Body of pancreas (tissue), 4 donors: ENCODE results near the gene CDKAL1. TPM values are rescaled to one million over a fixed set of nuclear protein-coding genes. Genes with fewer than 3 reads are reported as not detected.

Experiments used
- ATAC-seq: fragments of 150-250 bp; one replicate; pipeline ENCODE4 v1.9.1; 2016
- DNase-seq, 4 donors: peaks; one replicate each; pipeline ENCODE4 v3.0.0-alpha.2; 2019
- H3K27ac ChIP-seq, 4 donors: fragments of 200-600 bp; sonication (generic); 1 replicate in 3 of 4; 2 replicates in 1 of 4; pipeline versions ENCODE4 v1.5.1 to v1.6.1; 2016 to 2019; ENCODE audit warnings: mild to moderate bottlenecking in 1 of 4, mixed read lengths in 1 of 4, moderate library complexity in 1 of 4
- H3K27me3 ChIP-seq, 2 donors: fragments of 200-600 bp; sonication (generic); one replicate each; pipeline ENCODE4 v1.6.0; 2016; ENCODE audit warnings: mild to moderate bottlenecking in 1 of 2
- H3K36me3 ChIP-seq, 2 donors: fragments of 200-600 bp; sonication (generic); replicated peaks in 1 of 2; 2 replicates each; pipeline ENCODE4 v1.5.1; 2016; ENCODE audit warnings: low read depth in 2 of 2; ENCODE audit not compliant: insufficient read depth in 1 of 2
- H3K4me1 ChIP-seq: fragments of 200-600 bp; sonication (generic); one replicate; pipeline ENCODE4 v1.6.0; 2016
- H3K4me3 ChIP-seq, 2 donors: fragments of 200-600 bp; sonication (generic); 1 replicate in 1 of 2; 2 replicates in 1 of 2; pipeline ENCODE4 v1.5.1; 2016 to 2019
- H3K9me3 ChIP-seq, 3 donors: fragments of 200-600 bp; sonication (generic); 1 replicate in 2 of 3; 2 replicates in 1 of 3; pipeline ENCODE4 v1.5.1; 2016
- POLR2A ChIP-seq, 3 donors: fragments of 450-650 bp; IDR thresholded peaks; one replicate each; pipeline ENCODE4 v1.6.1; 2016; ENCODE audit warnings: antibody characterized with exemption in 3 of 3, mild to moderate bottlenecking in 2 of 3
- WGBS, 2 donors: methylation state at CpG; one replicate each; pipeline ENCODE4 v1.1.5; 2017; 5-methylcytosine and 5-hydroxymethylcytosine counted together
- intact Hi-C: fragments of 100-400 bp; cut with DNase I; formaldehyde crosslinking; loops from one replicate; pipeline ENCODE4 v1.15.1; 2023
- total RNA-seq, 2 donors: library from RNA; depleted of rRNA; stranded (reverse); fragments of >200 nt; gene quantifications; one replicate each; pipeline ENCODE4 v1.1.0, GENCODE V29; 2016
- TF ChIP-seq, protein P1 (sequence below), 7 experiments: fragments of 450-650 bp in 4 of 7; fragments of 200-600 bp in 3 of 7; sonication (generic) in 3 of 7; IDR thresholded peaks; one replicate each; pipeline ENCODE4 v1.5.1; 2016 to 2019; ENCODE audit warnings: antibody characterized with exemption in 7 of 7

CDKAL1 gene
- total RNA-seq, 2 donors from 2014 or later: 16.3 to 18.1 TPM

- intact Hi-C loops: no loop called here
- no peaks in the 10 kb centered on the region for H3K9me3 ChIP-seq
- DNase-seq (no peak), ATAC-seq (no peak)
- no peaks in the 10 kb centered on the region for H3K36me3 ChIP-seq
- TF ChIP-seq, protein P1, sequence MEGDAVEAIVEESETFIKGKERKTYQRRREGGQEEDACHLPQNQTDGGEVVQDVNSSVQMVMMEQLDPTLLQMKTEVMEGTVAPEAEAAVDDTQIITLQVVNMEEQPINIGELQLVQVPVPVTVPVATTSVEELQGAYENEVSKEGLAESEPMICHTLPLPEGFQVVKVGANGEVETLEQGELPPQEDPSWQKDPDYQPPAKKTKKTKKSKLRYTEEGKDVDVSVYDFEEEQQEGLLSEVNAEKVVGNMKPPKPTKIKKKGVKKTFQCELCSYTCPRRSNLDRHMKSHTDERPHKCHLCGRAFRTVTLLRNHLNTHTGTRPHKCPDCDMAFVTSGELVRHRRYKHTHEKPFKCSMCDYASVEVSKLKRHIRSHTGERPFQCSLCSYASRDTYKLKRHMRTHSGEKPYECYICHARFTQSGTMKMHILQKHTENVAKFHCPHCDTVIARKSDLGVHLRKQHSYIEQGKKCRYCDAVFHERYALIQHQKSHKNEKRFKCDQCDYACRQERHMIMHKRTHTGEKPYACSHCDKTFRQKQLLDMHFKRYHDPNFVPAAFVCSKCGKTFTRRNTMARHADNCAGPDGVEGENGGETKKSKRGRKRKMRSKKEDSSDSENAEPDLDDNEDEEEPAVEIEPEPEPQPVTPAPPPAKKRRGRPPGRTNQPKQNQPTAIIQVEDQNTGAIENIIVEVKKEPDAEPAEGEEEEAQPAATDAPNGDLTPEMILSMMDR (IDR thresholded peaks at IDR 0.05): no peak
- TF ChIP-seq POLR2A (IDR thresholded peaks at IDR 0.05): no peak
- H3K27me3 ChIP-seq: no peaks in the 10 kb centered on the region
- H3K4me3 ChIP-seq: no peak overlapping the region
- H3K27ac ChIP-seq: no peak overlapping the region
- peaks cover 6% of the 10 kb centered on the region for H3K4me1 ChIP-seq
- WGBS, 2 donors: 75 to 77% methylated on average over 2 of the region's 2 CpGs
Observed at GRCh38 chr6:20631549-20631924, 97.3 kb downstream of the CDKAL1 start.

DNA sequence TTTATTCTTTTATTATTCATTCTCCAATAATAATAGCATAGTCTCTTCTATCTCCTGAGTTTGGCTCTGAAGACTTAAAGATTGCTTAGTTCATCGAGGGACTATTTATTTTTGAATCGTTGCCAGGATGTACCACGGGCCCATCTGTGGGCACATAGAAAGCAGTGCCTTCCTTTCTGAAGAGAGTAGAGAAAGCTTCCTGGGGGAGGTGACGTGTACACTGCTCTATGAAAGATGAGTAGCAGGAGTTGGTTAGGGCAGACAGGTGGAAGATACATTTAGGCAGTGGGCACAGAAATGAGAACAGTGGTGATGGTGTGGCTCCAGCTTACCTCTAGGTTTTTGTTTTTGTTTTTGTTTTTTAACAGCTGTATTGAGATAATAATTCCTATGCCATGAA, 98.4 kb downstream of the CDKAL1 start:
- DNase-seq (no peak), ATAC-seq (no peak)
- H3K4me1 ChIP-seq: peaks cover 6% of the 10 kb centered on the region
- no peaks in the 10 kb centered on the region for H3K27me3 ChIP-seq
- H3K4me3 ChIP-seq: no peak overlapping the region
- H3K27ac ChIP-seq: no peak overlapping the region
- intact Hi-C loops: no loop called here
- WGBS, 2 donors: 63 to 81% methylated on average over 4 of the region's 4 CpGs
- TF ChIP-seq POLR2A (IDR thresholded peaks at IDR 0.05): no peak
- TF ChIP-seq, protein P1 (IDR thresholded peaks at IDR 0.05): no peak
- H3K36me3 ChIP-seq: no peaks in the 10 kb centered on the region
- no peaks in the 10 kb centered on the region for H3K9me3 ChIP-seq

DNA sequence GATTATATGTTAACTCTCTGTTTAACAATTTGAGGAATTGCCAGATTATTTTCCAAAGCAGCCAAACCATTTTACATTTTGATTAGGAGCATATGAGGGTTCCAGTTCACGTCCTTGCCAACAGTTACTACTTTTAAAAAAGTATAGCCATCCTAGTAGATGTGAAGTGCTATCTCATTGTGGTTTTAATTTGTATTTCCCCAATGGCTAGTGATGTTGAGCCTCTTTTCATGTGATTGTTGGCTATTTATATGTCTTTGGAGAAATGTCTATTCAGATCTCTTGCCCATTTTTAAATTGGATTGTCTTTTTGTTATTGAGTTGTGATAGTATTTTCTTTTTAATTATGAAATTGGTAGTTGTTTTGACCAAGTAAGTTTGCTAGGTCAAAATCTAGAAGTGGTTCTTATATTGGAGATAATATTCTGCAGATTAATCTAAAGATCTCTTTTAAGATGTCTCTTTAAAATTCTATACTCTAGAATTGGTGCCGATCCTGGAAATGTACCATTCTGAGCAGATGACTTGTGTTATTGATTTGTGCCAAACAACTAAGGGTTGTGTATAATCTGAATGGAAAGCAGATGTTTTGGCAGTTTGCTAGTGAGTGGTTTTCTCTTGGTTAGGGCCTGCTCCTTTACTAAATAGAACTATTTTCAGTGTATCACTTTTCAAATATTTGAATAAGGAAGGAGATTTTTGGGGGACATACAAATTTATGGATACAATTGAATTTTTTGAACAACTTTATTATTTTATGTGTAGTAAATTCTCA, 99.5 kb downstream of the CDKAL1 start:
- Histone ChIP-seq H3K27me3 (no peaks in the 10 kb centered on the region), H3K27ac (no peak overlapping the region), H3K4me1 (peaks cover 6% of the 10 kb centered on the region), H3K36me3 (no peaks in the 10 kb centered on the region), H3K9me3 (no peaks in the 10 kb centered on the region), H3K4me3 (no peak overlapping the region)
- DNase-seq (no peak), ATAC-seq (no peak)
- 39 to 55% methylated on average over 2 of the region's 2 CpGs for WGBS, 2 donors
- intact Hi-C loops: no loop called here
- no peak for TF ChIP-seq POLR2A (IDR thresholded peaks at IDR 0.05)
- TF ChIP-seq, protein P1 (IDR thresholded peaks at IDR 0.05): no peak

DNA sequence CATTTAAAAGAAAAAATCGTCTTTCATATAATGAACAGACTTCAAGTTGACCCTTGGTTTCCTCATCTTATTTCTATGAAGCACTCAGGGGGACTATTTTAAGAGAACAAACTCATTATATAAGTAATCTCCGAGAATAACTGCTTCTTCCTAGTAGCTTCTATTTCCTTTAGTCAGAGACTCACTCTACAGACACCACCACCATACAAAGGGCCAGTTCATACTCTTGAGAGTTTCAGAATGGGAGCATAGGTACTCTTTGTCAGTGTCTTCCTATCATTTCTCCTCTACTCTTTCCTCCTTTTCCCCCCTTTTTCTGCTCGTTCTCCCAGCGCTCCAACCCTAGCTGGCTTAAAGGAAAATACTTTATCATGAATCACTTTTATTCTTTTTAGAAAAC, 104.9 kb downstream of the CDKAL1 start:
- H3K27ac ChIP-seq: no peak overlapping the region
- ATAC-seq (no peak), DNase-seq (no peak)
- 75 to 76% methylated on average over 4 of the region's 4 CpGs for WGBS, 2 donors
- TF ChIP-seq, protein P1 (IDR thresholded peaks at IDR 0.05): no peak
- no peak for TF ChIP-seq POLR2A (IDR thresholded peaks at IDR 0.05)
- H3K4me1 ChIP-seq: peaks cover 4% of the 10 kb centered on the region
- H3K27me3 ChIP-seq: no peaks in the 10 kb centered on the region
- H3K4me3 ChIP-seq: no peak overlapping the region
- no peaks in the 10 kb centered on the region for H3K9me3 ChIP-seq
- intact Hi-C loops: no loop called here
- H3K36me3 ChIP-seq: no peaks in the 10 kb centered on the region

DNA sequence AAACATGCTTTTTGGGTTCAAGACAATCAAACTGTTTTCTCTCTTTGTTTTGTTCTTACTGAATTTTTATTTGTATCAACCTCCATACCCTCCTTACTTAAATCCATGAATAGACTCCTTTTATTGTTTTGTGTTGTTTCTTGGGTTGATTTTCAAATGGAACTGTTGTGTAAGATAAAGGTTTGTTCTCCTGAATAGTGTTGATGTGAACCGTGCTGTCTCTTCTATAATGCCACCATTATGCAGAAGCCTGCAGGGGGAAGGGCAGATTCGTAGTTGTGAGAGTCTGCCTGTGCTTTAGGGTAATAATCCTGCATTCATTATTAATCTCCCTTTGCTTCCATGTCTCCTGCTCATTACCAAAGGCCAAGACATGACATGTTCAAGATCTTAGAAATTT, 105.9 kb downstream of the CDKAL1 start:
- Histone ChIP-seq H3K4me3 (no peak overlapping the region), H3K27ac (no peak overlapping the region), H3K27me3 (no peaks in the 10 kb centered on the region), H3K36me3 (no peaks in the 10 kb centered on the region), H3K4me1 (peaks cover 4% of the 10 kb centered on the region), H3K9me3 (no peaks in the 10 kb centered on the region)
- DNase-seq: no peak
- WGBS, 2 donors: 96 to 98% methylated on average over 2 of the region's 2 CpGs
- TF ChIP-seq POLR2A (IDR thresholded peaks at IDR 0.05): no peak
- TF ChIP-seq, protein P1 (IDR thresholded peaks at IDR 0.05): no peak
- intact Hi-C loops: no loop called here
- ATAC-seq: no peak
